GM12891 (cell line): Measurements from ENCODE around the gene OR6M1.

Source experiments
- PAX5 ChIP-seq: IDR thresholded peaks from 2 replicates; pipeline ENCODE4 v1.6.1; 2011; ENCODE audit warnings: low read length, moderate library complexity, mild to moderate bottlenecking; ENCODE audit not compliant: insufficient read depth, severe bottlenecking
- POLR2A ChIP-seq: IDR thresholded peaks from 2 replicates; pipeline ENCODE4 v1.6.1; 2011; ENCODE audit warnings: low read depth, low read length, control low read depth
- POLR2AphosphoS5 ChIP-seq: IDR thresholded peaks from 2 replicates; pipeline ENCODE4 v1.6.1; 2011; ENCODE audit warnings: low read depth, low read length, control low read depth

GRCh38 chr11:123852321-123852720, 46.2 kb upstream of the OR6M1 start:
- TF ChIP-seq POLR2A (no peak), POLR2AphosphoS5 (no peak), PAX5 (no peak)
